Fibroblast of the aortic adventitia (primary cell): ENCODE data around the gene HAUS5. TPM values are rescaled to one million over a fixed set of nuclear protein-coding genes. Genes with fewer than 3 reads are reported as not detected.
A peak's percentile ranks its signal among the peaks of the same experiment; 100 is the strongest.

Experiments
- DNase-seq: peaks from one replicate; pipeline ENCODE4 v3.0.0-alpha.2; 2010; ENCODE audit warnings: low read depth
- H3K4me3 ChIP-seq: 2 replicates; pipeline ENCODE4 v1.5.1; 2011; ENCODE audit warnings: low read depth, mild to moderate bottlenecking, control low read depth, low read length, moderate library complexity
- total RNA-seq: library from RNA; depleted of rRNA; stranded (reverse); fragments of >200 nt; gene quantifications from 2 replicates; pipeline ENCODE4 v1.2.3, GENCODE V29; 2012; ENCODE audit warnings: low replicate concordance
- TF ChIP-seq, protein P1 (sequence below): IDR thresholded peaks from 2 replicates; pipeline ENCODE4 v1.5.1; 2011; ENCODE audit warnings: mild to moderate bottlenecking, low read length, control low read depth, inconsistent platforms; ENCODE audit not compliant: insufficient read depth

Gene HAUS5
- total RNA-seq, 1 donor: 9.9 TPM

- TF ChIP-seq, protein P1, sequence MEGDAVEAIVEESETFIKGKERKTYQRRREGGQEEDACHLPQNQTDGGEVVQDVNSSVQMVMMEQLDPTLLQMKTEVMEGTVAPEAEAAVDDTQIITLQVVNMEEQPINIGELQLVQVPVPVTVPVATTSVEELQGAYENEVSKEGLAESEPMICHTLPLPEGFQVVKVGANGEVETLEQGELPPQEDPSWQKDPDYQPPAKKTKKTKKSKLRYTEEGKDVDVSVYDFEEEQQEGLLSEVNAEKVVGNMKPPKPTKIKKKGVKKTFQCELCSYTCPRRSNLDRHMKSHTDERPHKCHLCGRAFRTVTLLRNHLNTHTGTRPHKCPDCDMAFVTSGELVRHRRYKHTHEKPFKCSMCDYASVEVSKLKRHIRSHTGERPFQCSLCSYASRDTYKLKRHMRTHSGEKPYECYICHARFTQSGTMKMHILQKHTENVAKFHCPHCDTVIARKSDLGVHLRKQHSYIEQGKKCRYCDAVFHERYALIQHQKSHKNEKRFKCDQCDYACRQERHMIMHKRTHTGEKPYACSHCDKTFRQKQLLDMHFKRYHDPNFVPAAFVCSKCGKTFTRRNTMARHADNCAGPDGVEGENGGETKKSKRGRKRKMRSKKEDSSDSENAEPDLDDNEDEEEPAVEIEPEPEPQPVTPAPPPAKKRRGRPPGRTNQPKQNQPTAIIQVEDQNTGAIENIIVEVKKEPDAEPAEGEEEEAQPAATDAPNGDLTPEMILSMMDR: no peak
- DNase-seq: no peak
- no peak overlapping the region for H3K4me3 ChIP-seq
These were observed 41.0 kb upstream of the HAUS5 start for GRCh38 chr19:35571406-35571965.

DNA sequence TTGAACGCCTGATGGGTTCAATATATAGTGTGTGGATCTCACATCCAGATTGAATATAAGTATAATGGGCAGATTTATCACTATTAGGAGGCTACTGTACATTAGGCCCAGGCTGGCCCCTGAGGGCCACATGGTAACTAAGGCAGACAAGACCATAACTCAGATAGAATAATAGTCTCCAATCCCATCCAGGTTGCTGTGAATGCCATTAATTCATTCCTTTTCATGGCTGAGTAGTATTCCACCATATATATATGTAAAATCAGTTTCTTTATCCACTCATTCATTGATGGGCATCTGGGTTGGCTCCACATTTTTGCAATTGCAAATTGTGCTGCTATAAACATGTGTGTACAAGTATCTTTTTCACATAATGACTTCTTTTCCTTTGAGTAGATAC is 34.6 kb upstream of the HAUS5 start:
- H3K4me3 ChIP-seq: no peak overlapping the region
- TF ChIP-seq, protein P1: no peak
- no peak for DNase-seq

- no peak overlapping the region for H3K4me3 ChIP-seq
- DNase-seq: peak; percentile 35
- TF ChIP-seq, protein P1: no peak
These were observed 33.8 kb upstream of the HAUS5 start for GRCh38 chr19:35578707-35579106.

GRCh38 chr19:35582760-35583159 is 29.8 kb upstream of the HAUS5 start:
- TF ChIP-seq, protein P1: no peak
- H3K4me3 ChIP-seq: no peak overlapping the region
- no peak for DNase-seq

GRCh38 chr19:35585848-35586247 is 26.7 kb upstream of the HAUS5 start, which contains the start of gene PMIS2:
PMIS2 (plus strand) TSS chr19:35586173; CDS start chr19:35586260, 87 bp downstream.
- no peak within 1 kb of the TSS for H3K4me3 ChIP-seq
- TF ChIP-seq, protein P1: no peak
- DNase-seq: no peak

- H3K4me3 ChIP-seq: no peak overlapping the region
- TF ChIP-seq, protein P1: no peak
- DNase-seq: peak; percentile 2
These were observed 25.2 kb upstream of the HAUS5 start for GRCh38 chr19:35587321-35587720.

- TF ChIP-seq, protein P1: no peak
- DNase-seq: no peak
- H3K4me3 ChIP-seq: no peak overlapping the region
These were observed 21.7 kb upstream of the HAUS5 start for GRCh38 chr19:35590875-35591274.
